ENCODE results near the gene CLEC18B.
"Not testable (repeated sequence)": the region's sequence is repeated elsewhere in the genome, so short reads cannot be mapped to it uniquely, and the experiment has no call there.

CLEC18B gene

DNA sequence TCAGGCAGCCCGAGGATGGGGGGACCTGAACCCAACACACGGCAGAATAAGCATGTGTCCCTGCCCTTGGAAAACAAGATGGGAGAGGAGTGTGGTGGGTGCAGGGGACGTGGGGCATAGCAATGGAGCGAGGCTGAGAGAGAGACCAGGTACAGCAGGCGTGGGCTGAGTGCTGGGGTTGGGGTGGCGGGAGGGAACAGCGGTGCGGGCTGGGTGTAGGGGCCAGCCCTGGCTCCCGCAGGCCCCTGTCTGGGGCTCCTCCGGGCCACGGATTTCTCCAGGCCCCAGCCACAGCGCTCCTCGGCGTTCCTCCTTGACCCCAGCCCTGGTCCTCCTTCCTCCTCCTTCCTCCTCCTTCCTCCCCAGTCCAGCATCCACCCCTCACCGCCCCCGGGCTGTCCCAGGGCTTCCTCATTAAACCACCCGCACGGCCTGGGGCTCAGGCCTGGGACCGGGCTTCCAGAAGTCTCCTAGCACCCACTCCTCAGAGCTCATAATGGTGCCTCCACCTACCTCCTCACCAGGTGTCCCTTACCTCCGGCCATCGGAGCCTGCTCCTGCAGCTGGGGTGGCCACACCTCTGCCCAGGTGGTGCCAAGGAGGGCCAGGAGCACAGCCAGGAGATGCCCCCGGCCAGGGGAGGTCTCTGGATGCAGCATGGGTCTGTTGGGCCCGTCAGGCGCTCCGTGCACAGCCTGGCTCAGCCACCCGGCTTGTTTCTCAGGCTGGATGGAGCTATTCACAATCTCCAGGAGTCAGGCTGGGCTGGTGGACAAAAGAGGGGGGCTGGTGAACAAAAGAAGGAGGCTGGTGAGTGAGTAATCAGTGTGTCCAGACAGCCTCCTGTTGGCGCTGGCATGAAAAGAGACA lies at the start of gene CLEC18B:
TSS of gene CLEC18B (minus strand) at position 867 of the 870 bp plus-strand sequence. CDS start at position 659, 208 bp downstream.
- not testable (repeated sequence) for DNase-seq

DNA sequence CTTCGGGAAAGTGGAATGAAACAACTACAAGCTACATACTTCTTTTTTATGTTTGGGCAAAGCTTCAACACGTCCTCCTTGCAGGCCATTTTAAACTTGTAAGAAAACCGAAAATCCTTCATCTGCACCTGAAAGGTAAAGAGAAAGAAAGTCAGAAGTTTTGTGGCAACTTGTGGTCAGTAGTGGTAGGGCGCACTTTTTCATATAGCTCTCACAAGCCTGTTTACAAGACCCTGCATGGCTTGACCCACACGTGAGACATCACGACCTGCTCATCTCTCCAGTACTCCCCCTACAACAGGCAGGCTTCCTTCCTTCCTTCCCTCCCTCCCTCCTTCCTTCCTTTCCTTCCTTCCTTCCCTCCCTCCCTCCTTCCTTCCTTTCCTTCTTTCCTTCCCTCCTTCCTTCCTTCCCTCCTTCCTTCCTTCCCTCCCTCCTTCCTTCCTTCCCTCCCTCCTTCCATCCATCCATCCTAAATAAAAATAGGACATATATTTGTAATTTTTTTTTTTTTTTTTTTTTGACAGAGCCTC lies 48.7 kb upstream of the CLEC18B start:
- DNase-seq: no peak

DNA sequence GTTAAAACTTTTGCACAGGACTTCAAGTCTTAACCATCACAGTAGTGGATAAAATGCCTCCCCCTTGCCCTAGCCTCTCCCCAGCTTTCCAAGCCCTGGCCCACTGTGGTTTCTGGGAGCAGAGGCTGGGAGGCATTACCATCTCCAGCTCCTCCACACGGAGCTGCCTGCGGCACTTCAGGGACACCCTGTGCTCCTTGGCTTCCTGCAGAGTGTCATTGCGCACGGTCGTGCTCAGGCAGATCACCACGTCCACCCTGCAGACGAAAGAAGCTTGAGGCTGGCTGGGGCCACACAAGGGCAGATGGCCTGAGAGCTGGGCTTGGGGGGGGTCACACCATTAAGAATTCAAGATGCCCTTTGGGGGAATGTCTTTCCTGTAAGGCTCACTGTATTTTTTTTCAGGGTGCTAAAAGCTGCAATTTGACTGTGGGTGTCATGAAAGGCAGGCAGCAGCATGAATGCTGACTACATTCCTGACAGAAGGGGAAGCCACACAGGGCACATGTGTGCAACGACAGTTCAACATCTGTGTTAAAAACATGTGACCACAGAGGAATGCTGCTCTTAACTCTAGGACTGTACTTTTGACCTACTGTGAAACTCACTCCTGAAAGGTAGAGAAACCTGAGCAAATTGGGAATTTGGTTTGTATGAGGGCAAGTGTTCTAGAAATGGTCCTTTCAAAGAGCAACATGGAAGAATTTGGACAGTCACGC lies 47.7 kb upstream of the CLEC18B start:
- no peak for DNase-seq

DNA sequence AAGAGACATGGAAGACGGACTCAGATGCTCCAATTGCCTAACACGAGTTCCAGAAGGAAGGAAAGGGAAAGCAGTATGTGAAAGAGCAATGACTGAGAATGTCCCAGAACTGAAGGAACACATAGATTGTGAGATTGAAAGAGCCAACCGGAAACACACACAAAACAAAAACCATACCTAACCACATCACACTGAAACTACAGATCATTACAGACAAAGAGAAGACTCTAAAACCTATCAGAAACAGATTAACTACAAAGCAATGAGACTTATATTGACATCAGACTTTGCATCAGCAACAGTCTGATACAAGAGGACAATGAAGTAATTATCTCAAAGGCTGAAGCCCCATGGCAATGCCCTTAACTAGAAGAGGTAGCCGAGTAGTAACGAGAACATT lies 45.6 kb upstream of the CLEC18B start:
- DNase-seq: no peak

DNA sequence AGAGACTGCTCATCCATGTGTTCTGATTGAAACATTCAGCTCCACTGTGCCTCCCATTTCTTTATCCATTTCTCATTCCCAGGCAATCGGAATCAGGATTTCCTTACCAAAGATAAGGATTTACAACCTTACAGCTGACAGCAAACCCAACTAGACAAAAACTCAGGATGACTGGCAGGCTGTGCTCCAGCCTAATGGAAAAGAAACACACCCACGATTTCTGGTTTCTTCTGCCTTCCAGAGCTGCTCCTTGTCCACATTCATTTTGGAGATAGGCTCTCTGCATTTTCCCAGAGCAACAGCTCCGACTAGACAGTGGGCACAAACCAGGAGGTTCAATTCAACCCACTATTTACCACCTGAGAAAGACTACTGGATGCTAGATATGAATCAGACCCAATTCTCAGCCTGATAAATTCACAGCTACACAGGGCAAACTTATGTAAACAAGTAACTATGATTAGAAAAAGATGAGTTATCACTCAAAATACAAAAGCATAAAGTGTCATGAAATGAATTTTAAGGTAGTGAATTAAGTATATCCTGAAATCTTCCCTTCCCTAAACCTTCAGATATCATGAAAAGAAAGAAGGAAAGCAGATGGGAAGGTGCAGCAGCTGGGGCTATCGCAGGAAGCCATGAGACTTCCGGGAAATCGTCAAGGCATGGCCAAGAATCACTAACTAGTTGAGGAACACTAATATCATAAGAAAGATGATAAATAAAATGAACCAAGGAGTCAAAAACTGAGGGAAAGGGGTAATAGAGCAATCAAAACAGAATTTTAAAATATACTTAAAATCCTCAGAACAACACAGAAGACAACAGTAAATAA lies 44.8 kb upstream of the CLEC18B start:
- no peak for DNase-seq

DNA sequence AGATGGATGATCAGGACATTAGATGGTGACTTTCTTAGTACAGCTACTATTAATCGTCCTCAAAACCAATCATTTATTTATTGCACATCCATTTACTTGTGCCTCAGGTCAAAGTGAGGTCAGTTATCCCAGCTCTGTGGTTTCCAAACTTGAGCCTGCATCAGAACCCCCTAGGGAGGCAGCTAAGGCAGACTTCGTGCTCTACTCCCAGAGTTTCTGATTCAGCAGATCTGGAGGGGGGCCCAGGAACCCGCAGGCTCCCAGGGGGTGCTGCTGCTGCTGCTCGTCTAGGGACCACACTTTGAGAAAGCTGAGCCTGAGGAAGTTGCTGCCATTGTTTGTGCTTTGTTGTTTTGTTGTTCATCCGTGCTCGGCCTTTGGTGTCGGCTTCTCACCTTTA lies 44.0 kb upstream of the CLEC18B start:
- DNase-seq: no peak

DNA sequence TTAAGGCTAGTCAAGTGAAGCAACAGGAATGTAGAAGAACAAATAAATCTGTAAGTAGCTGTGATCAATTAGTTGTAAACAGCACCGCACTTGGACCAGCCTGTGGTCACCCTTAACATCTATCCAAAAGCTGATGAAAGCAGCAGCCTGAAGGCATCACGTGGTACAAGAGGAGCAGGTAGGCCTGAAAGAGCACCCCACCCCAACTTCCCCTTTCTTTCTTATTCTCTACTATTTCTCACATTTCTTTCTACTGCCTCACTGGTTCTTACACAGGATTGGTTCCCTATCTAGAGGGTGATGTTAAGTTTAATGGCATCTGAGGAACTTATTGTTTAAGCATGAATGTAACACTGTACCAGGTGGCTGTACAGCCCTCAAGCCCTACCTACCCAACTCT lies 42.6 kb upstream of the CLEC18B start:
- no peak for DNase-seq

DNA sequence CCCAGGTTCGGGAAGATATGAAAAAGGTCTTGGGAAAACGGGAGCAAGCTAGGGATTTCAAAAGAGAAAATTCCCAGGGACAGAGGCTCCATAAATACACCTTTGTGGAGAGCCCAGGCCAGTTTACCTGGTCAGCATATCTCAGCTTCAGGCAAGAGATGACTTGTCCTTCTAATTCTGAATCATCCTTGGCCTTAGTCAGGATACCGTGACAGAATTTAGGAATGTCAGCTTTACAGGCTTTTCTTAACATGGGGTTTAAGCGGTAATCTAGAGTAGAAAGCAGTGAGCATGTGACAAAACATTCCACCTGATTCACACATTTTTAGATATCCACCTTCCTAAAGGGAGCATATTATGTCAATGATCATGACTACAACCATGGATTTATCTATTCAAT lies 41.1 kb upstream of the CLEC18B start:
- no peak for DNase-seq

DNA sequence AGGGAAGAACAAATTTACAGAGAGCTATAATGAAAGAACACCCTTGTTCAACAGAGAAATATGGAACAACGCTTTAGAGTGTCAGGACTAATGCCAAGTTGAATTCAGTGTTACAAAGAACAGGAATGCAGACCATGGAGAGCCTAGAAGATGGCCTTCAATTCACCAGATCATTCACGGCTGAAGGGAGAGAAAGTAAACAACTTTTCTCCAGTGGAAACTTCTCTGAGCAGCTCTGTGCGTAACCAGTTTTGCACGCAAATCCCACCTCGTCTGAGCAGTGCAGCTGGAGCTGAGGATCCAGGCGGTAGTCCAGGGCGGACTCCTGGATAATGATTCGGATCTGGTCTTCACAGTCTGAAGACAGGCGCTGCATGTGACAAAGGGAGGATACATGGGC lies 40.5 kb upstream of the CLEC18B start:
- no peak for DNase-seq

DNA sequence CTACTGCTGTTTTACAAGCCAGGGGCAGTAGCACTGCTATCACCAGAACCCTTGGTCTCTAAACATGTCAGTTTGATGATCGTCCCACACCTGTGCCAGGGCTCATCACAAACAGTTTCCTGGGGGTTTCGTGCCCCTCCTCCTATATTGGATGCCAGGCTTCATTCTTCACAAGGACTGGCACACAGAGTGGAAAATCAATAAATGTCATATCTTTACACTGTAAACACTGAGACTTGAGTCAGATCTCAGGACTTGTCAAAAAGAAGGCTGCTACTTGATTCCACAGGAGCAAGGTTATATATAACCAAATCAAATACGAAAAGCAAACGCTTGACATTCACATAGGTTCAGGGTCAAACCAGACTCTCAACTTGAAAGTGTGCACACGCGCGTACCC lies 39.3 kb upstream of the CLEC18B start:
- DNase-seq: no peak

DNA sequence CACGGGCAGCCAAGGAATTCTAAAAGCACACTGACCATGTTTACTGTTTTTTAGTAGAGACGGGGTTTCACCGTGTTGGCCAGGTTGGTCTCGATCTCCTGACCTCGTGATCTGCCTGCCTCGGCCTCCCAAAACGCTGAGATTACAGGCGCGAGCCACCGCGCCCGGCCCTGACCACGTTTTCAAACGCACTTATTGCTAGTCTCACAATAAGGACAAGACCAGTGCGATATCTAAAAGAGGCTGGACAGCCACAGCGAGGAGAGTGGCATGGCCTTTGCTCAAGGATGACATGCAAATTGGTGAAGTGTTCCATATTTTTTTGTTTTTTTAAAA lies 35.0 kb upstream of the CLEC18B start:
- no peak for DNase-seq

DNA sequence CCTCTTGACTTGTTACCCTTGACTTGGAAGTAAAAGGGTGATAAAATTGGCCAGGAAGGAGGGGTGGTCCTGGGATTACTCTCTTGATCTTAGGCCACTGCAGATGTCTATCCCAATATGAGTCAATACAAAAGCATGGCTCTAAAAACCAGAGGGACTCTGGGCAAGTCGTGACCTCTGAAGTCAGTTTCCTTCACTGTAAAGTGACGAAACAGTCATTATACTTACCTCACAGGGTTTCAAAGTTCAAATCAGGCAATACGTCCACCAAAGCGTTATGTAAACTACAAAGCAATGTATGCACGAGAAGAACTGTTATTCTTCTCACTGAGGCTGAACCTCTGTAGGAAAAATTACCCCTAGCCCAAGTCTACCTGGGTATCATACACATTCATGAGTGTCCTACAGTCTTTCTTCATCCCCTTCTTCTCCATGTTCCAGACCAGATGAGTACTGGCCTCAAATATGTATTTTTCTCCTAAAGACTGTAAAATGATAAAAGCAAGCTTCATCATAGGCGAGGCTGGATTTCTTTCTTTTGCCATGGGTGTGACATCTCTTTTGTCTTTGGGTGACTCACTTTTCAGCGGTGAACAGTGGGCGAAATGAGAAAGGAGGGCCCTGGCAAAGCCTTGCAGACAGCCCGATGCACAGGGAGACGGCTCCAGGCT lies 34.5 kb upstream of the CLEC18B start:
- DNase-seq: no peak

DNA sequence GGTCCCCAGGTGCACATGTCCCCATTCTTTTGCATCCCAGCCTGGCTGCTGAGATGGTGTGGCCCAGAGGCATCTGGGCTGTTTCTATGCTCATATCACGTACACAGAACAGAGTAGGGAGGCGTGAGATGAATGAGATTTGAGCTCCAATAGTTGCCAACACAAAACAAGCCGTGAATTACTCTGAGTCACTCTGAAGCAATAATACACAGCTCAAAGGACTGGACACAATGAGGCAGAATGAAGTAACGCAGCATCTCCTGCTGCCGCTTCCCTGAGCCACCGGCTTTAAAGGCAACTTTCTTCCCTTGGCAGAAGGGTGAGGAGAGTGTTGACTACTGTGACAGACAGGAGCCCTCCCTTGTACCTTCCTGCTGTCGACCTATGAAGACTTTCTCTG lies 33.9 kb upstream of the CLEC18B start:
- DNase-seq: no peak

DNA sequence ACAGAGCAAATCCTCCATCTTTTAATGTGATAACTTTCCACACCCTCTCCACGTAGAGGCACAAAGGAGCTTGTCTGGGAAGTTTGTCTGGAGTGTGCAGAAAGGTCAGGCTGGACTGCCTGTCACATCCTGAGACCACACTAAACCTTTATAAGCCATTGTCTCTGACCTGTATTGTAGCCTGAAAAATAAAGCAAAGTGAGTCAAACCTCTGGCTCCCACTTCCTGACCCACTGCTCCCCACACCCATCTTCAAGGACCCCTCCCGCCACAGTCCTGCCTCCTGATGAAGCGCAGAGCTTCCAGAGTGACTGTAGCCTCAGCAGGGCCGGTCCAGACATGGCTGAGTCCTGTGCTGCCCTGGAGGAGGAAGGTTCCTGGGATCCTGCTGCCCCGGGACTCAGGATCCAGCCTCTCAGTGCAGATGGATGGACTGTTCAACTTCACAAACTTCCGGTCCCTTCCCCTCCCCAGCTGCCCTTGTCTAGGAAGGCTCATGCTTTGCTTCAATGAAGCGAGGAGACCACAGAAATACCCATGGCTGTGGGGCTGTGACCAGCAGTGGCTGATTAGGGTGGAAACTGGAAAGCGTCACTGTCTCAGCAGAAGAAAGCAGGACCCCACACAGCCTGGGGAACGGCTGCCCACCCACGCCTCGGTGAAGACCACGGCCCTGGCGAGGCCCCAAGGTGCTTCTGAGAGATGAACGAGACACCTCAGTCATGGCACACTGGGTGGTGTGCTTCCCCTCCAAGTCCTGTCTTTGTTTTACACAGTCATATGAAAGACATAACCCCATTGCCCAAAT lies 30.9 kb upstream of the CLEC18B start:
- no peak for DNase-seq

DNA sequence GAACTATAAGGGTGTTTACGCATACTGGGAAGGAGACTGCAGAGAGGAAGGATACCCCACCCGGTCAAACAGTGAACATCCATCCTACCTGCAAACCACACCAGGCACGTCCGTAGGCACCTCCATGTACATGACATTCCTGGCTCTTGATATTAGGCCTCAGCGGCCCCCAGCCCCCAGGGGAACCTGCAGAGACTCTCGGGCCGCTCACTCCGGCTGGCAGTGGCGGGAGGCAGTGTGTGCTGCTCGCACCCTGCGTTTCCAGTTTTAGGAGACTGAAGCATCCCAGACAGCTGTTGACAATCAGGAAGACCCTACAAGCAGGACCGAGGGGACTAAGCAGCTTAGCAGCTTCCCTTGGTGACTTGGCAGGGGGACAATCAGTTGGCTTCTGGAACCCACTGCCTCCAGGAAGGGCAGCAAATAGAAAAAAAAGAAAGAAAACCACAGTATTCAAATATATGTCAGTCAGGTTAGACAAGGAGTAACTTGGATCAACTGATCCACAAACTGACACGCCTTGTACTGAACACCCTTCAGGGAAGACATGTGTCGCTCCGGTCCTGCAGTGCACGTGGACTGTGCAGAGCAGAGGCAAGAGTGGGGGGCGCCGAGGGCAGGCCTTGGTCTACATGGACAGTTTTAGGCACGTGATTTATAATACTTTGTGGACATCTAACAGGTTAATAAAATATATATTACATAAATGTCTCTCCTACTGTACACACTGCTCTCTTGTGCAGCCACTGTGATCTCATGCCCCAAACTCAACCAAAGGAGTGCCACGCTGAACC lies 29.9 kb upstream of the CLEC18B start:
- DNase-seq: no peak

DNA sequence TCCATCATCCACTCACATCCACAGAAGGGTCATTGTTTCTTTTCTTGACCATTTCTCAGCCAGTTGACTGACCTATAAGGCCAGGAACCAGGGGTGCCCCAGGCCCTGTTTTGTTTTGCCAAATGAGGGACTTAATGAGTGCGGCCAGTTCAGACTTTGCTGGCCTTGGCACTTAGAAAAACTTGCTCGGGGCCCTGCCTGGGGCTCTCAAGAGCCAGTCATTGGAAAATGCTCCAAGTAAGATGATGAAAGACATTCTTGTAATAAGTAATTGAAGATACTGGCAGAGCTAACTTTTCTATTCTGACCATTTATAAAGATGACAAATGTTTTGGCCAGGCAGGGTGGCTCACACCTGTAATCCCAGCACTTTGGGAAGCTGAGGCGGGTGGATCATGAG lies 29.0 kb upstream of the CLEC18B start:
- no peak for DNase-seq

DNA sequence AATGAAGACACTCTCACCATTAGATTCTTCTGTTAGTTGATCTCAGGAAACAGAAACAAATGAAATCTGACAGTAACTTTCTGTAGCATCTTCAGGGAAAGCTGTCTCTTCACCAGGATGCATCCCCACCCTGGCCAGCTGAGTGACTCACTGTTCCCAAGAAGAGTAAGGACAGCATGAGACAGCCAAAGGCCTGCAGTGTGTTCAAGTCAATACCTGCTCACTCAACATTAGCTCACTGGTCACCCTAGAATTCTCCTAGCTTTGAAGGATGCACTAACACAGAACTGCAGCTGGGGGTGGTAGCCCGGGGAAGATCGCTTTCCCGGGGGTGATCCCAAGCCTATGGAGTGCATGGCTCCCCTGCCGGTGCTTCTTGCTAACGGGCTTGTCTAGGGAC lies 28.2 kb upstream of the CLEC18B start:
- DNase-seq: no peak

DNA sequence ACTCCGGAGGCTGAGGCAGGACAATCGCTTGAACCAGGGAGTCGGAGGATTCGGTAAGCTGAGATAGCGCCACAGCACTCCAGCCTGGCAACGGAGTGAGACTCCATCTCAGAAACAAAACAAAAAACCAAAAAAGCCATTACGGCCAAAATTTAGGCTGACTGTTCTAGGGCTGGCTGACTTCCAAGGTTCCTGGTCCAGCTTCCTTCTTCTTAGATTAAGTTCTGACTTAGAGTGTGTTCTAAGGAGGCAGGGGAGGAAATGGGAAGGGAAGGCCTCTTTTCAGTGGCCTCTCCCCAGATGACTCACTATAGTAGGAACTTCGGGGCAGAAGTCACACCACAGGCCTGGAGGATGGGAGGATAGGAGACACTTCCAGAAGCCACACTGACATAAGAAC lies 27.7 kb upstream of the CLEC18B start:
- DNase-seq: no peak

DNA sequence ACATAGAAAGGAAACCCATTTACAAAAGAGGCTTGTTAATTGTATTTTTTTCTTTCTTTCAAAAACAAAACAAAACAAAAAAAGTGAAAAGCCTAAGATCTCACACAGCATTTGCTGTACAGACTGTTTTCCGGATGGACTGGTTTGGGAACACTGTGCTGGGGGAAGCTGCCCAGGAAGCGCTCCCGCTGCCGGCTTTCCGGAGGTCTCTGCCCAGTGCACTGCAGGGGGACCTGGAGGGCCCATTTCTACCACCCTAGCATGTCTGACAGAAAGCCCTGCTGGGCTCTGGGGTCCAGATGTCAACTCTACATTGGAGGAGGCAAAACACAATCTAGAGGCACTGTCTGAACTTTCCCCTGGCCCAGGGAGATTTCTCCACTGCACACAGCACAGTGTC lies 26.3 kb upstream of the CLEC18B start:
- no peak for DNase-seq

DNA sequence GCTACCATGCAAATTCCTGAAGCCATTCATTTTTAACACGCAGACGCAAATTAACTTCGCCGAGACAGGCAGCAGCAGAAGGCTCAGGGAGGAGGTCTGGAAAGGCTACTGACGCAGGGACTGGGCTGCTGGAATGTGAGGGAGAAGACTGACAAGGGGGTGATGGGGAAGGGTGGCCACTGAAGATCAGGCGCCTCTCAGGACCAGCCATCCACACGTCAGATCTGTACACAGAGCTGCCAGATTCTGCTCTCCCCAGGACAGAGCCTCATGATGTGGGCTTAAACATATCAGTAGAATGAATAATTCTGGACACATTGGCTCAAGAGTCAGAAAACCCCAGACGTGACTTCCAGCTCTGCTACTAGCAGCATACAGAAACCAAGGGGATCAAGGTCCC lies 25.6 kb upstream of the CLEC18B start:
- no peak for DNase-seq

All from DMS79 (cell line).